GM12878 (cell line): Measurements from ENCODE around the gene RFX1. TPM values are rescaled to one million over a fixed set of nuclear protein-coding genes. Genes with fewer than 3 reads are reported as not detected.

Experiments
- BACH1 ChIP-seq: fragments of 450-650 bp; IDR thresholded peaks from 2 replicates; pipeline ENCODE4 v1.6.1; 2017; ENCODE audit warnings: mild to moderate bottlenecking, borderline replicate concordance
- CHD1 ChIP-seq: IDR thresholded peaks from 2 replicates; pipeline ENCODE4 v1.6.1; 2012; ENCODE audit warnings: low read depth, low read length, improper control_type of control experiment
- E4F1 ChIP-seq: fragments of 450-650 bp; IDR thresholded peaks from 2 replicates; pipeline ENCODE4 v1.6.1; 2018; ENCODE audit warnings: borderline replicate concordance, mild to moderate bottlenecking; ENCODE audit not compliant: partially characterized antibody
- EGR1 ChIP-seq, 2 experiments: IDR thresholded peaks; 1 replicate in 1 of 2; 2 replicates in 1 of 2; pipeline ENCODE4 v1.6.1; 2011 to 2012; ENCODE audit warnings: low read depth in 2 of 2, low read length in 2 of 2, borderline replicate concordance in 1 of 2, mild to moderate bottlenecking in 1 of 2, moderate library complexity in 1 of 2
- IKZF1 ChIP-seq: fragments of 450-650 bp; conservative IDR thresholded peaks from 2 replicates; pipeline ENCODE4 v1.6.1; 2017; ENCODE audit warnings: antibody characterized with exemption, mild to moderate bottlenecking
- IRF4 ChIP-seq: IDR thresholded peaks from 2 replicates; pipeline ENCODE4 v1.6.1; 2011; ENCODE audit warnings: low read depth, low read length
- NBN ChIP-seq: fragments of 450-650 bp; IDR thresholded peaks from 2 replicates; pipeline ENCODE4 v1.6.1; 2016
- NR2F1 ChIP-seq: fragments of 450-650 bp; conservative IDR thresholded peaks from 2 replicates; pipeline ENCODE4 v1.6.1; 2017; ENCODE audit warnings: mild to moderate bottlenecking
- POLR2AphosphoS5 ChIP-seq: IDR thresholded peaks from 2 replicates; pipeline ENCODE4 v1.6.1; 2011; ENCODE audit warnings: mild to moderate bottlenecking, low read length, inconsistent platforms
- RUNX3 ChIP-seq: IDR thresholded peaks from 2 replicates; pipeline ENCODE4 v1.6.1; 2012; ENCODE audit warnings: low read length, inconsistent platforms
- SMARCA5 ChIP-seq: fragments of 450-650 bp; IDR thresholded peaks from 2 replicates; pipeline ENCODE4 v1.6.1; 2017; ENCODE audit warnings: mild to moderate bottlenecking
- ZNF217 ChIP-seq: fragments of 450-650 bp; IDR thresholded peaks from 2 replicates; pipeline ENCODE4 v1.6.1; 2017; ENCODE audit warnings: antibody characterized with exemption, mild to moderate bottlenecking
- polyA plus RNA-seq, 11 experiments: library from polyadenylated mRNA; depleted of rRNA in 4 of 11; unstranded in 6 of 11; stranded (reverse) in 5 of 11; fragments of >200 nt; fragmentation: Nextera tagmentation in 4 of 11; fragmentation: Illumina TruSeq in 1 of 11; extraction: Ambion mirVana in 4 of 11; extraction: Trizol in 1 of 11; gene quantifications; 1 replicate in 1 of 11; 2 replicates in 10 of 11; pipeline versions ENCODE4 v1.2.1 to v1.2.3, GENCODE V29; 2011 to 2016; ENCODE audit warnings: inconsistent platforms in 2 of 11, missing spikeins in 2 of 11, low read depth in 1 of 11
- total RNA-seq, 4 experiments: library from RNA; depleted of rRNA in 3 of 4; stranded (reverse); fragments of >200 nt in 3 of 4; fragmentation: Illumina TruSeq in 1 of 4; extraction: Trizol in 1 of 4; gene quantifications; 2 replicates each; pipeline versions ENCODE4 v1.2.1 to v1.2.3, GENCODE V29; 2013 to 2021
- TF ChIP-seq, protein P1 (sequence below): fragments of 450-650 bp; IDR thresholded peaks from 2 replicates; pipeline ENCODE4 v1.6.1; 2016; ENCODE audit warnings: mild to moderate bottlenecking
- TF ChIP-seq, protein P2 (sequence below): fragments of 450-650 bp; conservative IDR thresholded peaks from 2 replicates; pipeline ENCODE4 v1.6.1; 2017; ENCODE audit warnings: mild to moderate bottlenecking, moderate library complexity

The RFX1 gene
- total and polyA plus RNA-seq, 10 of the 15 experiments (the other 5 are each of a cell fraction or from before 2014, with no cell fraction given), result 0.05 to 11.0 (median 1.5) TPM

DNA sequence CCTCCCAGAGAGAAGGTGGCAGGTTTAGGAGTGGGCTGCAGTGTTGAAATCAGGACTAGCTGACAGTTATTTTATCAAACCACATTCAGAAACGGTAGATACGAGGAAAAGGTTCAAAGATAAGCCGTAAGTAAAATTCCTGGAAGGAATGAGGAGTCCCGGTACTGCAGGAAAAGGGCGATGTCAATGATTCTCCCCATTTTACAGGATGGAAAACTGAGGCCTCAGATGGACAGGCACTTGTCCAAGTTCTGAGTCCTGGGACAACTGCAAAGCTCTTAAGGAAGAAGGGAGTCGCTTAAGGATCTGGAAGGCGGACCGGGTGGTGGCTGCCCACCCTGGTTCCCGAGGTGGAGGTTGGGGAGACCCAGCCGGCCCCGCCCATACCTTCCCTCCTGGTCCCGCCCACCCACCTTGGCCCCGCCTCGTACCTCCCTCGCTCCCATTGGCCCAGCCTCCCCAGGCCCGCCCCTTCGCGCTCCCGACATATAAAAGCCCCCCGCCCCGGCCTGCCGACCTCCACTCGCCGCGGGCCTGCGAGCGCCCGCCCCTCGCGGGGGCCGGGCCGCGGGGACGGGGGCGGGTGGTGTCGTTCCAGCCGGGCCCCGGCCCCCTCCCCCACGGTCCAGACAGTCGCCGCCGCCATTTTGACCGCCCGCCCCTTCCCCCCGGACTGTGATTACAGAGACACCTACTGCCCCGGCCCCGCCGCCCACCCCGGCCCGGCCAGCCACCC is 603 bp downstream of the RFX1 start (continued):
- TF ChIP-seq POLR2AphosphoS5, result peak; percentile 54; the same call in 1 of the 2 replicates
- no peak for TF ChIP-seq BACH1
- peak; percentile 3; the same call in 1 of the 2 replicates for TF ChIP-seq RUNX3
- no peak for TF ChIP-seq IRF4
- peak; percentile 91; the same call in 1 of the 2 replicates for TF ChIP-seq CHD1
- TF ChIP-seq, protein P1, sequence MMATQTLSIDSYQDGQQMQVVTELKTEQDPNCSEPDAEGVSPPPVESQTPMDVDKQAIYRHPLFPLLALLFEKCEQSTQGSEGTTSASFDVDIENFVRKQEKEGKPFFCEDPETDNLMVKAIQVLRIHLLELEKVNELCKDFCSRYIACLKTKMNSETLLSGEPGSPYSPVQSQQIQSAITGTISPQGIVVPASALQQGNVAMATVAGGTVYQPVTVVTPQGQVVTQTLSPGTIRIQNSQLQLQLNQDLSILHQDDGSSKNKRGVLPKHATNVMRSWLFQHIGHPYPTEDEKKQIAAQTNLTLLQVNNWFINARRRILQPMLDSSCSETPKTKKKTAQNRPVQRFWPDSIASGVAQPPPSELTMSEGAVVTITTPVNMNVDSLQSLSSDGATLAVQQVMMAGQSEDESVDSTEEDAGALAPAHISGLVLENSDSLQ, result peak; percentile 43; the same call in 1 of the 2 replicates
- TF ChIP-seq NR2F1, result peak; percentile 18; the same call in 1 of the 2 replicates
- TF ChIP-seq NBN, result peak; percentile 26
- no peak for TF ChIP-seq E4F1
- peak; percentile 91 for TF ChIP-seq IKZF1
- TF ChIP-seq, protein P2, sequence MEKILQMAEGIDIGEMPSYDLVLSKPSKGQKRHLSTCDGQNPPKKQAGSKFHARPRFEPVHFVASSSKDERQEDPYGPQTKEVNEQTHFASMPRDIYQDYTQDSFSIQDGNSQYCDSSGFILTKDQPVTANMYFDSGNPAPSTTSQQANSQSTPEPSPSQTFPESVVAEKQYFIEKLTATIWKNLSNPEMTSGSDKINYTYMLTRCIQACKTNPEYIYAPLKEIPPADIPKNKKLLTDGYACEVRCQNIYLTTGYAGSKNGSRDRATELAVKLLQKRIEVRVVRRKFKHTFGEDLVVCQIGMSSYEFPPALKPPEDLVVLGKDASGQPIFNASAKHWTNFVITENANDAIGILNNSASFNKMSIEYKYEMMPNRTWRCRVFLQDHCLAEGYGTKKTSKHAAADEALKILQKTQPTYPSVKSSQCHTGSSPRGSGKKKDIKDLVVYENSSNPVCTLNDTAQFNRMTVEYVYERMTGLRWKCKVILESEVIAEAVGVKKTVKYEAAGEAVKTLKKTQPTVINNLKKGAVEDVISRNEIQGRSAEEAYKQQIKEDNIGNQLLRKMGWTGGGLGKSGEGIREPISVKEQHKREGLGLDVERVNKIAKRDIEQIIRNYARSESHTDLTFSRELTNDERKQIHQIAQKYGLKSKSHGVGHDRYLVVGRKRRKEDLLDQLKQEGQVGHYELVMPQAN, result peak; percentile 30; the same call in 1 of the 2 replicates
- peak; percentile 93 for TF ChIP-seq SMARCA5
- peak in 1 of 2 experiments; percentile 86; a peak in 2 of 3 replicates for TF ChIP-seq EGR1 (IDR thresholded peaks at IDR 0.05; ENCODE audit: borderline replicate concordance in 1 of 2, low read depth in 2 of 2, low read length in 2 of 2)
- peak; percentile 97 for TF ChIP-seq ZNF217
